K562 (cell line): ENCODE data around the gene ZDHHC5. TPM values are rescaled to one million over a fixed set of nuclear protein-coding genes. Genes with fewer than 3 reads are reported as not detected.
A peak's percentile ranks its signal among the peaks of the same experiment; 100 is the strongest.

Source experiments
- CEBPG ChIP-seq, 3 experiments: fragments of 200-800 bp in 1 of 3; sonication (Bioruptor generic) in 1 of 3; sonication (generic) in 1 of 3; formaldehyde crosslinking in 1 of 3; IDR thresholded peaks in 2 of 3; conservative IDR thresholded peaks in 1 of 3; 2 replicates each; pipeline versions ENCODE4 v1.6.1 to v1.8.0; 2016 to 2022; ENCODE audit warnings: missing compliant biosample characterization in 2 of 3, missing genetic modification characterization in 2 of 3, mild to moderate bottlenecking in 1 of 3, missing genetic modification reagents in 1 of 3
- CREB5 ChIP-seq: fragments of 250-450 bp; sonication (Bioruptor Pico); IDR thresholded peaks from 2 replicates; pipeline ENCODE4 v1.5.0; 2020; ENCODE audit warnings: mild to moderate bottlenecking
- ELF4 ChIP-seq: fragments of 450-650 bp; formaldehyde crosslinking; IDR thresholded peaks from 2 replicates; pipeline ENCODE4 v1.4.0; 2022; ENCODE audit warnings: missing genetic modification characterization
- HDGF ChIP-seq: fragments of 450-650 bp; IDR thresholded peaks from 2 replicates; pipeline ENCODE4 v1.6.1; 2016
- MYC ChIP-seq, 2 experiments: fragments of 250-450 bp in 1 of 2; sonication (Bioruptor Pico) in 1 of 2; IDR thresholded peaks; 2 replicates each; pipeline versions ENCODE4 v1.5.1 to v1.6.1; 2012 to 2021; ENCODE audit warnings: low read depth in 2 of 2, borderline replicate concordance in 1 of 2, improper control_type of control experiment in 1 of 2, low read length in 1 of 2, mild to moderate bottlenecking in 1 of 2, moderate library complexity in 1 of 2
- PKNOX1 ChIP-seq: fragments of 450-650 bp; IDR thresholded peaks from 2 replicates; pipeline ENCODE4 v1.6.1; 2016
- PPARD ChIP-seq: fragments of 250-450 bp; sonication (Bioruptor Pico); IDR thresholded peaks from 2 replicates; pipeline ENCODE4 v1.8.0; 2022; ENCODE audit warnings: inconsistent platforms, mild to moderate bottlenecking, moderate library complexity
- RFX5 ChIP-seq: IDR thresholded peaks from 2 replicates; pipeline ENCODE4 v1.6.1; 2011; ENCODE audit warnings: low read depth, mild to moderate bottlenecking, improper control_type of control experiment, low read length
- SMAD2 ChIP-seq: fragments of 150-350 bp; IDR thresholded peaks from 2 replicates; pipeline ENCODE4 v1.6.1; 2014; ENCODE audit warnings: low read depth, mild to moderate bottlenecking, low read length
- SMARCB1 ChIP-seq: IDR thresholded peaks from 2 replicates; pipeline ENCODE4 v1.6.1; 2011; ENCODE audit warnings: improper control_type of control experiment, low read depth; ENCODE audit not compliant: insufficient read length
- SMARCE1 ChIP-seq: fragments of 450-650 bp; IDR thresholded peaks from 2 replicates; pipeline ENCODE4 v1.7.1; 2016; ENCODE audit warnings: mild to moderate bottlenecking
- STAT5B ChIP-seq: fragments of 250-450 bp; sonication (Bioruptor Pico); IDR thresholded peaks from 2 replicates; pipeline ENCODE4 v1.8.0; 2021; ENCODE audit warnings: mild to moderate bottlenecking, inconsistent platforms
- TEAD1 ChIP-seq, 2 experiments: fragments of 450-650 bp in 1 of 2; sonication (generic) in 1 of 2; formaldehyde crosslinking; IDR thresholded peaks; 2 replicates each; pipeline versions ENCODE4 v1.4.0 to v1.8.0; 2020 to 2022; ENCODE audit warnings: mild to moderate bottlenecking in 2 of 2, missing genetic modification reagents in 1 of 2
- TEAD2 ChIP-seq: fragments of 450-650 bp; IDR thresholded peaks from 2 replicates; pipeline ENCODE4 v1.6.1; 2016; ENCODE audit warnings: missing genetic modification characterization, control low read depth, missing compliant biosample characterization
- TFE3 ChIP-seq: fragments of 450-650 bp; formaldehyde crosslinking; IDR thresholded peaks from 2 replicates; pipeline ENCODE4 v1.4.0; 2020; ENCODE audit warnings: mild to moderate bottlenecking, mixed read lengths
- ZBTB1 ChIP-seq: sonication (generic); formaldehyde crosslinking; IDR thresholded peaks from 2 replicates; pipeline ENCODE4 v1.8.1; 2023; ENCODE audit warnings: missing genetic modification reagents, low read depth, mild to moderate bottlenecking, borderline replicate concordance
- ZNF274 ChIP-seq: IDR thresholded peaks from 2 replicates; pipeline ENCODE4 v1.6.1; 2011; ENCODE audit warnings: low read depth, mild to moderate bottlenecking, low read length, moderate library complexity, borderline replicate concordance
- ZNF609 ChIP-seq: sonication (generic); formaldehyde crosslinking; IDR thresholded peaks from 2 replicates; pipeline ENCODE4 v1.8.1; 2023; ENCODE audit warnings: missing genetic modification reagents, mild to moderate bottlenecking, borderline replicate concordance
- ZSCAN29 ChIP-seq: fragments of 450-650 bp; IDR thresholded peaks from 2 replicates; pipeline ENCODE4 v1.6.1; 2017
- polyA plus RNA-seq, 8 experiments: library from polyadenylated mRNA; depleted of rRNA in 4 of 8; stranded (reverse) in 5 of 8; unstranded in 3 of 8; fragments of >200 nt; fragmentation: Nextera tagmentation in 2 of 8; fragmentation: Illumina TruSeq in 1 of 8; extraction: Ambion mirVana in 2 of 8; extraction: Trizol in 1 of 8; gene quantifications; 2 replicates each; pipeline versions ENCODE4 v1.2.1 to v1.2.3, GENCODE V29; 2011 to 2014; ENCODE audit warnings: inconsistent platforms in 1 of 8, missing spikeins in 1 of 8
- total RNA-seq, 7 experiments: library from RNA; depleted of rRNA in 6 of 7; stranded (reverse); fragments of >200 nt in 6 of 7; fragmentation: Illumina TruSeq in 2 of 7; extraction: Trizol in 2 of 7; gene quantifications; 2 replicates each; pipeline versions ENCODE4 v1.2.1 to v1.2.3, GENCODE V29; 2011 to 2021; ENCODE audit warnings: low replicate concordance in 1 of 7

ZDHHC5 gene
- total and polyA plus RNA-seq, 9 of the 15 experiments (the other 6 are each of a cell fraction or from before 2014, with no cell fraction given): 3.8 to 64.2 (median 35.9) TPM

GRCh38 chr11:57667117-57667735 is 688 bp upstream of the ZDHHC5 start (continued):
- TF ChIP-seq TEAD1 (CRISPR knock-in tag; IDR thresholded peaks at IDR 0.05) (peak in 1 of 2 experiments; percentile 74; a peak in 1 of 4 replicates), TEAD2 (tag) (no peak), MYC (IDR thresholded peaks at IDR 0.05; ENCODE audit: low read depth, low read length) (0 out of 2 replicates have a peak, but pooled peaks have one; percentile 9), MYC (CRISPR knock-in tag; IDR thresholded peaks at IDR 0.05; ENCODE audit: borderline replicate concordance, low read depth) (no peak), PPARD (CRISPR knock-in tag) (no peak), ZSCAN29 (no peak), ZBTB1 (CRISPR knock-in tag) (no peak), SMARCE1 (no peak), ELF4 (CRISPR knock-in tag) (peak; percentile 91), SMAD2 (no peak), CREB5 (CRISPR knock-in tag) (no peak), ZNF274 (no peak), HDGF (no peak), PKNOX1 (peak; percentile 99), ZNF609 (CRISPR knock-in tag) (no peak), RFX5 (0 out of 2 replicates have a peak, but pooled peaks have one; percentile 8), TFE3 (CRISPR knock-in tag) (no peak), CEBPG (CRISPR knock-in tag; IDR thresholded peaks at IDR 0.05) (no peak), CEBPG (tag; conservative IDR thresholded peaks at IDR 0.05 in 1 of 2, IDR thresholded peaks at IDR 0.05 in 1 of 2) (peak in 1 of 2 experiments; percentile 51; a peak in 2 of 4 replicates), SMARCB1 (no peak), STAT5B (no peak)
